Left ventricle myocardium inferior (tissue), 1 donor: ENCODE data around the gene ZNF621. TPM values are rescaled to one million over a fixed set of nuclear protein-coding genes. Genes with fewer than 3 reads are reported as not detected.
A peak's percentile ranks its signal among the peaks of the same experiment; 100 is the strongest.

ENCODE experiments used
- DNase-seq: peaks from one replicate; pipeline ENCODE4 v3.0.0-alpha.2; 2020
- H3K27ac ChIP-seq: fragments of 200-600 bp; replicated peaks from 2 replicates; pipeline ENCODE4 v1.8.0; 2021
- H3K27me3 ChIP-seq: fragments of 200-600 bp; 2 replicates; pipeline ENCODE4 v1.8.0; 2021; ENCODE audit warnings: low read depth
- H3K36me3 ChIP-seq: fragments of 200-600 bp; 2 replicates; pipeline ENCODE4 v1.8.0; 2021
- H3K4me1 ChIP-seq: fragments of 200-600 bp; 2 replicates; pipeline ENCODE4 v1.8.0; 2021
- H3K4me3 ChIP-seq: fragments of 200-600 bp; 2 replicates; pipeline ENCODE4 v1.8.0; 2021; ENCODE audit warnings: mild to moderate bottlenecking, moderate library complexity
- H3K9me3 ChIP-seq: fragments of 200-600 bp; replicated peaks from 2 replicates; pipeline ENCODE4 v1.8.0; 2021
- CTCF ChIP-seq: fragments of 200-600 bp; IDR thresholded peaks from 2 replicates; pipeline ENCODE4 v1.8.0; 2021; ENCODE audit warnings: antibody characterized with exemption, mild to moderate bottlenecking, borderline replicate concordance
- intact Hi-C: fragments of 100-400 bp; cut with micrococcal nuclease; formaldehyde crosslinking; loops from one replicate; pipeline ENCODE4 v1.11.0; 2022
- total RNA-seq: library from RNA; stranded (reverse); fragmentation: NEBNext Ultra II Directional; extraction: Animal tissue kit (Norgen Biotek cat#: 25700); gene quantifications from one replicate; pipeline ENCODE4 v1.2.1, GENCODE V29; 2021
- donor health status: DM: no; HTN: yes; CAD: no; lungs with severe emphysema.

Gene ZNF621
- total RNA-seq, 1 donor from 2014 or later: 10.2 TPM

GRCh38 chr3:40505599-40506462 is 18.9 kb upstream of the ZNF621 start, which contains the start of gene ZNF620:
Gene ZNF620, plus strand, starts transcription at chr3:40506039. Its CDS starts 314 bp downstream, at chr3:40506353.
- intact Hi-C loops: no loop called here
- Histone ChIP-seq H3K4me1 (peaks cover 27% of the 10 kb centered on the region), H3K27me3 (no peaks in the 10 kb centered on the region), H3K4me3 (peak within 1 kb of the TSS; percentile 81), H3K36me3 (peaks cover 16% of the 10 kb centered on the region), H3K9me3 (no peaks in the 10 kb centered on the region), H3K27ac (peak within 1 kb of the TSS; percentile 84)
- TF ChIP-seq CTCF: peak; percentile 49
- DNase-seq: peak; percentile 72

GRCh38 chr3:40511031-40511718 is 13.6 kb upstream of the ZNF621 start:
- Histone ChIP-seq H3K27me3 (no peaks in the 10 kb centered on the region), H3K4me1 (peaks cover 7% of the 10 kb centered on the region), H3K27ac (no peak overlapping the region), H3K36me3 (peaks cover 55% of the 10 kb centered on the region), H3K9me3 (no peaks in the 10 kb centered on the region), H3K4me3 (no peak overlapping the region)
- intact Hi-C loops: no loop called here
- no peak for DNase-seq
- TF ChIP-seq CTCF: no peak

- Histone ChIP-seq H3K27ac (no peak overlapping the region), H3K4me3 (no peak overlapping the region), H3K36me3 (peaks cover 43% of the 10 kb centered on the region), H3K9me3 (peaks cover 7% of the 10 kb centered on the region), H3K4me1 (no peaks in the 10 kb centered on the region), H3K27me3 (no peaks in the 10 kb centered on the region)
- no peak for DNase-seq
- no peak for TF ChIP-seq CTCF
- intact Hi-C loops: no loop called here
Observed at GRCh38 chr3:40516201-40516600, 8.6 kb upstream of the ZNF621 start.

GRCh38 chr3:40518067-40518466 is 6.7 kb upstream of the ZNF621 start:
- H3K4me3 ChIP-seq: no peak overlapping the region
- no peaks in the 10 kb centered on the region for H3K4me1 ChIP-seq
- no peak for TF ChIP-seq CTCF
- H3K9me3 ChIP-seq: peaks cover 7% of the 10 kb centered on the region
- peaks cover 25% of the 10 kb centered on the region for H3K36me3 ChIP-seq
- H3K27me3 ChIP-seq: no peaks in the 10 kb centered on the region
- no peak for DNase-seq
- no peak overlapping the region for H3K27ac ChIP-seq
- intact Hi-C loops: no loop called here

GRCh38 chr3:40518848-40519247 is 5.9 kb upstream of the ZNF621 start:
- Histone ChIP-seq H3K4me3 (no peak overlapping the region), H3K4me1 (peaks cover 2% of the 10 kb centered on the region), H3K27ac (no peak overlapping the region), H3K36me3 (peaks cover 20% of the 10 kb centered on the region), H3K27me3 (no peaks in the 10 kb centered on the region), H3K9me3 (peaks cover 7% of the 10 kb centered on the region)
- intact Hi-C loops: no loop called here
- DNase-seq: no peak
- no peak for TF ChIP-seq CTCF
